H1 (cell line): Measurements from ENCODE around the gene OXLD1. TPM values are rescaled to one million over a fixed set of nuclear protein-coding genes. Genes with fewer than 3 reads are reported as not detected.
"Not testable (repeated sequence)": the region's sequence is repeated elsewhere in the genome, so short reads cannot be mapped to it uniquely, and the experiment has no call there.

Experiments
- CTCF ChIA-PET: fragments of 300-600 bp; sonication (Branson Sonifier 250); formaldehyde crosslinking; loops from one replicate; lab custom pipeline; 2021; ENCODE audit not compliant: partially characterized antibody; lab: Charles Lee
- POLR2A ChIA-PET: fragments of 300-600 bp; sonication (Branson Sonifier 250); formaldehyde crosslinking; loops from one replicate; lab custom pipeline; 2021; ENCODE audit warnings: inconsistent platforms; ENCODE audit not compliant: partially characterized antibody; lab: Charles Lee
- DNase-seq, 2 experiments: peaks; one replicate each; pipeline versions ENCODE4 v3.0.0 to v3.0.0-alpha.2; 2010 to 2022; ENCODE audit warnings: low spot score in 2 of 2, low read depth in 1 of 2, mixed read lengths in 1 of 2
- FAIRE-seq: peaks from 2 replicates; lab custom pipeline; 2011; peaks lifted over from hg19 to GRCh38; lab: Jason Lieb, UNC
- H2AFZ ChIP-seq: 2 replicates; pipeline ENCODE4 v1.8.1; 2012; ENCODE audit warnings: low read length, inconsistent platforms
- H2AK5ac ChIP-seq: 2 replicates; pipeline ENCODE4 v1.6.1; 2013; ENCODE audit warnings: low read depth, low read length
- H2BK120ac ChIP-seq: replicated peaks from 2 replicates; pipeline ENCODE3; 2013; ENCODE audit warnings: low read depth, low read length, inconsistent platforms
- H2BK12ac ChIP-seq: 2 replicates; pipeline ENCODE4 v1.6.1; 2013; ENCODE audit warnings: low read depth, low read length
- H2BK15ac ChIP-seq: 2 replicates; pipeline ENCODE4 v1.6.1; 2013; ENCODE audit warnings: low read length
- H2BK20ac ChIP-seq: 2 replicates; pipeline ENCODE4 v1.6.1; 2013; ENCODE audit warnings: low read length
- H2BK5ac ChIP-seq: 2 replicates; pipeline ENCODE4 v1.6.1; 2013; ENCODE audit warnings: low read depth, low read length
- H3K14ac ChIP-seq: 2 replicates; pipeline ENCODE4 v1.6.1; 2013; ENCODE audit warnings: inconsistent platforms; ENCODE audit not compliant: insufficient read length
- H3K18ac ChIP-seq: 2 replicates; pipeline ENCODE4 v1.6.1; 2013; ENCODE audit warnings: low read length; ENCODE audit errors: extremely low read depth
- H3K23ac ChIP-seq: 2 replicates; pipeline ENCODE4 v1.6.1; 2013; ENCODE audit warnings: inconsistent platforms; ENCODE audit not compliant: insufficient read length
- H3K23me2 ChIP-seq: 2 replicates; pipeline ENCODE4 v1.6.1; 2013; ENCODE audit warnings: low read depth, low read length
- H3K27ac ChIP-seq: 2 replicates; pipeline ENCODE4 v1.6.1; 2011; ENCODE audit warnings: low read depth, low read length, inconsistent platforms
- H3K27me3 ChIP-seq, 4 experiments: replicated peaks in 1 of 4; 1 replicate in 1 of 4; 2 replicates in 3 of 4; pipeline versions ENCODE4 v1.6.1 to v1.8.1; 2011 to 2013; ENCODE audit warnings: low read length in 3 of 4, mild to moderate bottlenecking in 3 of 4, inconsistent platforms in 2 of 4, mixed read lengths in 2 of 4, moderate library complexity in 1 of 4; ENCODE audit not compliant: control insufficient read depth in 3 of 4, insufficient read depth in 3 of 4; ENCODE audit errors: extremely low read depth in 1 of 4
- H3K36me3 ChIP-seq, 4 experiments: 2 replicates each; pipeline versions ENCODE4 v1.6.1 to v1.8.1; 2011 to 2013; ENCODE audit warnings: mild to moderate bottlenecking in 4 of 4, low read length in 3 of 4, moderate library complexity in 2 of 4, control low read depth in 1 of 4, inconsistent platforms in 1 of 4; ENCODE audit not compliant: insufficient read depth in 4 of 4, control insufficient read depth in 2 of 4
- H3K4ac ChIP-seq: replicated peaks from 2 replicates; pipeline ENCODE3; 2013; ENCODE audit warnings: low read length, low read depth, mixed read lengths, inconsistent platforms; ENCODE audit not compliant: insufficient read length
- H3K4me1 ChIP-seq, 4 experiments: replicated peaks in 1 of 4; 1 replicate in 1 of 4; 2 replicates in 3 of 4; pipeline versions ENCODE4 v1.6.1 to v1.8.1; 2011 to 2013; ENCODE audit warnings: low read length in 3 of 4, inconsistent platforms in 2 of 4, mixed read lengths in 1 of 4; ENCODE audit not compliant: insufficient read depth in 4 of 4, control insufficient read depth in 3 of 4
- H3K4me2 ChIP-seq, 2 experiments: 2 replicates each; pipeline versions ENCODE4 v1.6.1 to v1.8.1; 2011 to 2013; ENCODE audit warnings: low read depth in 2 of 2, low read length in 2 of 2, control low read depth in 1 of 2, inconsistent platforms in 1 of 2, mild to moderate bottlenecking in 1 of 2; ENCODE audit not compliant: insufficient read depth in 1 of 2
- H3K4me3 ChIP-seq, 4 experiments: fragments of 200-600, 300-600 bp in 1 of 4; sonication (generic), shearing (Covaris generic), sonication (Bioruptor Twin) in 1 of 4; 2 replicates each; pipeline versions ENCODE4 v1.5.1 to v1.8.1; 2011 to 2016; ENCODE audit warnings: low read length in 4 of 4, low read depth in 3 of 4, control low read depth in 2 of 4, inconsistent platforms in 2 of 4, mild to moderate bottlenecking in 2 of 4, mixed read lengths in 1 of 4, moderate library complexity in 1 of 4; ENCODE audit not compliant: insufficient read depth in 2 of 4; ENCODE audit errors: extremely low read depth in 1 of 4
- H3K56ac ChIP-seq: replicated peaks from 2 replicates; pipeline ENCODE3; 2013; ENCODE audit warnings: low read depth, mild to moderate bottlenecking, mixed read lengths, low read length, inconsistent platforms; ENCODE audit not compliant: insufficient read length
- H3K79me1 ChIP-seq: 2 replicates; pipeline ENCODE4 v1.6.1; 2013; ENCODE audit warnings: low read depth, low read length, control low read depth
- H3K79me2 ChIP-seq, 2 experiments: 2 replicates each; pipeline versions ENCODE4 v1.6.1 to v1.8.1; 2012 to 2013; ENCODE audit warnings: low read length in 2 of 2, mild to moderate bottlenecking in 2 of 2, inconsistent platforms in 1 of 2; ENCODE audit not compliant: insufficient read depth in 2 of 2, control insufficient read depth in 1 of 2
- H3K9ac ChIP-seq, 4 experiments: replicated peaks in 1 of 4; 1 replicate in 1 of 4; 2 replicates in 3 of 4; pipeline versions ENCODE4 v1.6.1 to v1.8.1; 2011 to 2013; ENCODE audit warnings: low read depth in 3 of 4, low read length in 3 of 4, control low read depth in 2 of 4, mild to moderate bottlenecking in 2 of 4, moderate library complexity in 2 of 4, inconsistent platforms in 1 of 4; ENCODE audit errors: extremely low read depth in 1 of 4
- H3K9me3 ChIP-seq, 2 experiments: 2 replicates each; pipeline versions ENCODE4 v1.6.1 to v1.8.1; 2012 to 2013; ENCODE audit warnings: mild to moderate bottlenecking in 2 of 2, moderate library complexity in 2 of 2, control low read depth in 1 of 2, inconsistent platforms in 1 of 2, low read depth in 1 of 2, low read length in 1 of 2, mixed read lengths in 1 of 2; ENCODE audit not compliant: insufficient read depth in 2 of 2
- H4K20me1 ChIP-seq, 2 experiments: replicated peaks in 1 of 2; 2 replicates each; pipeline versions ENCODE3 to v1.8.1; 2011 to 2013; ENCODE audit warnings: inconsistent platforms in 2 of 2, low read length in 2 of 2, mild to moderate bottlenecking in 1 of 2; ENCODE audit not compliant: insufficient read depth in 2 of 2, control insufficient read depth in 1 of 2
- H4K5ac ChIP-seq: 2 replicates; pipeline ENCODE4 v1.6.1; 2013; ENCODE audit warnings: low read length, low read depth, mixed read lengths, inconsistent platforms; ENCODE audit not compliant: insufficient read length
- H4K8ac ChIP-seq: 2 replicates; pipeline ENCODE4 v1.8.0; 2013; ENCODE audit warnings: mild to moderate bottlenecking, moderate library complexity, low read length, inconsistent platforms; ENCODE audit not compliant: insufficient read depth; ENCODE audit errors: extremely low read depth
- H4K91ac ChIP-seq: replicated peaks from 2 replicates; pipeline ENCODE3; 2013; ENCODE audit warnings: low read length, mixed read lengths, inconsistent platforms; ENCODE audit not compliant: insufficient read length
- CTCF ChIP-seq, 3 experiments: IDR thresholded peaks; 1 replicate in 2 of 3; 2 replicates in 1 of 3; pipeline versions ENCODE4 v1.5.1 to v1.6.1; 2011; ENCODE audit warnings: low read length in 3 of 3, mild to moderate bottlenecking in 3 of 3, inconsistent platforms in 2 of 3, low read depth in 1 of 3, moderate library complexity in 1 of 3; ENCODE audit not compliant: insufficient read depth in 1 of 3; ENCODE audit errors: control extremely low read depth in 1 of 3
- POLR2AphosphoS5 ChIP-seq: IDR thresholded peaks from 2 replicates; pipeline ENCODE4 v1.6.1; 2011; ENCODE audit warnings: low read depth, low read length
- RAD21 ChIP-seq, 2 experiments: IDR thresholded peaks in 1 of 2; conservative IDR thresholded peaks in 1 of 2; 2 replicates each; pipeline ENCODE4 v1.6.1; 2011; ENCODE audit warnings: low read depth in 2 of 2, low read length in 2 of 2, improper control_type of control experiment in 1 of 2, inconsistent platforms in 1 of 2, mild to moderate bottlenecking in 1 of 2, moderate library complexity in 1 of 2
- WGBS, 2 experiments: shearing (Covaris generic) in 1 of 2; methylation state at CpG; one replicate each; pipeline versions ENCODE4 v1.1.6 to v1.1.7; 2013 to 2015; ENCODE audit warnings: low lambda C conversion rate in 2 of 2, mixed read lengths in 2 of 2, inconsistent platforms in 1 of 2, low coverage in 1 of 2, missing lambda C conversion rate in 1 of 2; ENCODE audit not compliant: insufficient replicate concordance in 2 of 2, insufficient coverage in 1 of 2, insufficient read length in 1 of 2; ENCODE audit errors: extremely low coverage in 1 of 2, missing lambda C conversion rate in 1 of 2; 5-methylcytosine and 5-hydroxymethylcytosine counted together
- polyA plus RNA-seq, 7 experiments: library from polyadenylated mRNA; depleted of rRNA in 3 of 7; stranded (reverse) in 5 of 7; unstranded in 2 of 7; fragments of >200 nt in 5 of 7; fragments of 200-250 nt in 2 of 7; gene quantifications; 1 replicate in 5 of 7; 2 replicates in 1 of 7; 4 replicates in 1 of 7; pipeline versions ENCODE4 v1.2.1 to v1.2.3, GENCODE V29; 2011 to 2013; ENCODE audit warnings: missing spikeins in 2 of 7, mixed read lengths in 2 of 7
- total RNA-seq: library from RNA; stranded (reverse); fragmentation: NEBNext Ultra II Directional; extraction: Animal tissue kit (Norgen Biotek cat#: 25700); gene quantifications from 2 replicates; pipeline ENCODE4 v1.2.1, GENCODE V29; 2021

Gene OXLD1
- total and polyA plus RNA-seq, 2 of the 8 experiments (the other 6 are each of a cell fraction or from before 2014, with no cell fraction given): 41.5 to 61.9 TPM

DNA sequence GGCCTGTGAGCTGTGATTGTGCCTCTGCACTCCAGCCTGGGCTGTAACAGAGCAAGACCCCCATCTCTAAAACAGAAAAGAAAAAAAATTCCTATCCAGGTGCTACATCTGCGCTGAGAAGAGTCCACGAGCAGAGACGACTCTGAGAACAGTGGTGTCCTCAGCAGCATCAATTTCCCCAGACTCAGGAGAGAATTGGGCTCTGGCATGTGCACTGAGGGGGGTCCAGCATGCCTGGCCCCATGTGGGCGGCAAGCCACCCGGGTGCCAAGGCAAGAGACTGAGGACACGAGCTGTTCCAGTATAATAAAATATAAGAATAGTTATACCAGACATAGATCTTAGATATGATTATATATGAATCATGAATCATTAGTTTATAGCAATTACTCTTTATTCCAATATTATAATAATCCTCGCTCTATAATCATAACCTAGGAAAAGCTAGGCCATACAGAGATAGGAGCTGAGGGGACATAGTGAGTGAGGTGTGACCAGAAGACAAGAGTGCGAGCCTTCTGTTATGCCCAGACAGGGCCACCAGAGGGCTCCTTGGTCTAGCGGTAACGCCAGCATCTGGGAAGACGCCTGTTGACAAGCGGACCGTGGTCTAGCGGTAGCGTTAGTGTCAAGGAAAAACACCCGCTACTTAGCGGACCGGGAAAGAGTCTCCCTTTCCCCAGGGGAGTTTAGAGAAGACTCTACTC, 9.3 kb upstream of the OXLD1 start:
- not testable (repeated sequence) for H2BK15ac ChIP-seq, H3K23ac ChIP-seq, H3K79me1 ChIP-seq, H4K8ac ChIP-seq, H3K79me2 ChIP-seq, H4K5ac ChIP-seq, H3K14ac ChIP-seq, H2BK5ac ChIP-seq, H3K4me2 ChIP-seq, H3K27ac ChIP-seq, H2AK5ac ChIP-seq, H3K27me3 ChIP-seq, H2AFZ ChIP-seq, H3K4me1 ChIP-seq, H2BK12ac ChIP-seq, H4K91ac ChIP-seq, H3K4ac ChIP-seq, H3K9ac ChIP-seq, H3K23me2 ChIP-seq, H2BK20ac ChIP-seq, H3K9me3 ChIP-seq, H3K56ac ChIP-seq, H2BK120ac ChIP-seq, H3K18ac ChIP-seq, H3K4me3 ChIP-seq
- 52% methylated on average over 18 of the region's 18 CpGs; no CpG with 5 or more reads in 1 of the 2 experiments for WGBS, 2 experiments
- Histone ChIP-seq H4K20me1 (peaks cover 5 to 22% of the 10 kb centered on the region in 2 experiments), H3K36me3 (peaks cover 17 to 35% (median 32%) of the 10 kb centered on the region in 4 experiments)
- ChIA-PET CTCF (interaction anchor here (0.6 to 4.9 kb wide), 18 partner anchors 9 to 397 kb away, joined by 3 to 20 read pairs (median 4); partner anchors contain the start of genes CCDC137, OXLD1 and PDE6G), POLR2A (interaction anchor here (0.6 to 28.4 kb wide), 18 partner anchors 8 to 185 kb away, joined by 3 to 436 read pairs (median 4); partner anchors contain the start of genes ARL16, CCDC137, HGS and MRPL12)
- TF ChIP-seq RAD21 (IDR thresholded peaks at IDR 0.05 in 1 of 2, conservative IDR thresholded peaks at IDR 0.05 in 1 of 2; ENCODE audit: low read depth in 2 of 2, low read length in 2 of 2) (peak; percentile 27 to 32; a peak in 2 of 4 replicates), POLR2AphosphoS5 (0 out of 2 replicates have a peak, but pooled peaks have one; percentile 11), CTCF (IDR thresholded peaks at IDR 0.05; ENCODE audit: control extremely low read depth in 1 of 3, insufficient read depth in 1 of 3, low read depth in 1 of 3, low read length in 3 of 3) (peak; percentile 15 to 44 (median 24); a peak in 3 of 4 replicates)
- DNase-seq: peak in 1 of 2 experiments; percentile 68
- peak; percentile 24 for FAIRE-seq
